Upper lobe of right lung (tissue), 1 donor: ENCODE results near the gene LRRC10B. TPM values are rescaled to one million over a fixed set of nuclear protein-coding genes. Genes with fewer than 3 reads are reported as not detected.

Source experiments
- ATAC-seq: fragments of 200-7000 bp; cut with Tn5 transposase; one replicate; pipeline ENCODE4 v1.9.1; 2020; ENCODE audit warnings: mild to moderate bottlenecking, moderate library complexity
- DNase-seq: peaks from one replicate; pipeline ENCODE4 v3.0.0-alpha.2; 2020
- H3K27ac ChIP-seq: fragments of 200-600 bp; one replicate; pipeline ENCODE4 v1.8.0; 2022
- H3K27me3 ChIP-seq: fragments of 200-600 bp; one replicate; pipeline ENCODE4 v1.8.0; 2022; ENCODE audit warnings: mild to moderate bottlenecking
- H3K36me3 ChIP-seq: fragments of 200-600 bp; one replicate; pipeline ENCODE4 v1.8.0; 2022
- H3K4me1 ChIP-seq: fragments of 200-600 bp; one replicate; pipeline ENCODE4 v1.8.0; 2022
- H3K4me3 ChIP-seq: fragments of 200-600 bp; one replicate; pipeline ENCODE4 v1.8.0; 2022; ENCODE audit warnings: mild to moderate bottlenecking
- H3K9me3 ChIP-seq: fragments of 200-600 bp; one replicate; pipeline ENCODE4 v1.8.0; 2022
- CTCF ChIP-seq: fragments of 200-600 bp; IDR thresholded peaks from one replicate; pipeline ENCODE4 v1.8.0; 2022; ENCODE audit warnings: antibody characterized with exemption
- intact Hi-C: fragments of 100-400 bp; cut with DNase I; formaldehyde crosslinking; loops from one replicate; pipeline ENCODE4 v1.11.0; 2022
- total RNA-seq: library from RNA; stranded (reverse); fragmentation: NEBNext Ultra II Directional; extraction: Animal tissue kit (Norgen Biotek cat#: 25700); gene quantifications from one replicate; pipeline ENCODE4 v1.2.1, GENCODE V29; 2021
- donor health status: DM: no; HTN: yes; CAD: no; lungs with severe emphysema.

LRRC10B gene
- total RNA-seq, 1 donor from 2014 or later = 0.29 TPM

DNA sequence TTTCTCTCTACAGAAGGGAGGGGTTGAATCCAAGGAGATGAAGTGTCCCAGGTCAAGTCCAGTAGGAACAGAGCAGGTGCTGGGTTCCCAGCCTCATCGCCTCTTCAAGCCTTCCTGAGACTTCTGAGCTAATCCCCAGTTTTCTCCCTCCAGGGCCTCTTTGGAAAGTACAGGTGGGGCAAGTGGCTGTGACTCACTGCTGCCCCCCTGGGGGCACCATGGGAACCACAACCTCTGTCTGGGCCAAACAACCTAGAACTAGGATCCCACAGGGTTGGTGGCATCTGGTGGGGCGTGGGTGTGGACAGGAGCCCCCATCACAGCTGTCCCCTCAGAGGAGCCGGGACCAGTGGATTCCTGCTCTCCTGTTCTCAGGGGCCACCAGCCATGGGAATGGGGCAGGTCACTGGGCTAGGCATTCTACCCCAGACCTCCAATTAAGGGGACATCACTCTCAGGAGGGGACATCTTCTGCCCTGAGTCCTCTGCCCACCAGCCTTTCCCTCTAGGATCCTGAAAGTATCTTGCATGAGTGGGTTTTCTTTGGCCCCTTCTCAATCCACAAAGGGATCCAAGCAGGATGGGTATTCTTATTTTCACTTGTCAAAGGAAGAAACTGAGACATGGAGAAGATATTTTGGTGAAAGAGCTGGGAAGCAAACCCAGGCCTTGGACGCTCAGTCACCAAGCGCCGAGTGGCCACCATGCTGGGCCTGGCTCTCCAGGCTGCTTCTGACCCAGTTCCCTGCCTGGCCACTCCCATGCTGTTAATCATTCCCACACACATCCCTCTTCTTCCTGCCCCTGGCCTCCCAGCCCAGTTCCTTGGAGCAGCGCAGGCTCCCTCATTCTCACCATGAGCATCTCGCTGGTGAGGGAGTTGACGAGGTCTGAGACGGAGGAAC lies 23.8 kb downstream of the LRRC10B start:
- Histone ChIP-seq H3K4me3 (no peak overlapping the region), H3K9me3 (no peaks in the 10 kb centered on the region), H3K36me3 (no peaks in the 10 kb centered on the region), H3K27ac (no peak overlapping the region), H3K27me3 (no peaks in the 10 kb centered on the region), H3K4me1 (peaks cover 7% of the 10 kb centered on the region)
- DNase-seq (no peak), ATAC-seq (peak; percentile 52)
- intact Hi-C loops = no loop called here
- TF ChIP-seq CTCF = peak; percentile 72

- TF ChIP-seq CTCF = no peak
- H3K4me1 ChIP-seq = peaks cover 7% of the 10 kb centered on the region
- ATAC-seq (no peak), DNase-seq (no peak)
- H3K27me3 ChIP-seq = no peaks in the 10 kb centered on the region
- intact Hi-C loops = no loop called here
- no peaks in the 10 kb centered on the region for H3K9me3 ChIP-seq
- H3K36me3 ChIP-seq = no peaks in the 10 kb centered on the region
- H3K4me3 ChIP-seq = no peak overlapping the region
- H3K27ac ChIP-seq = no peak overlapping the region
Observed at GRCh38 chr11:61533039-61533375, 24.5 kb downstream of the LRRC10B start.

- intact Hi-C loops = no loop called here
- DNase-seq = no peak
- no peak for TF ChIP-seq CTCF
- Histone ChIP-seq H3K4me1 (peaks cover 7% of the 10 kb centered on the region), H3K4me3 (no peak overlapping the region), H3K27me3 (no peaks in the 10 kb centered on the region), H3K27ac (no peak overlapping the region), H3K9me3 (no peaks in the 10 kb centered on the region), H3K36me3 (no peaks in the 10 kb centered on the region)
- peak; percentile 65 for ATAC-seq
Observed at GRCh38 chr11:61533401-61533800, 24.9 kb downstream of the LRRC10B start.

GRCh38 chr11:61534025-61534932 lies 25.7 kb downstream of the LRRC10B start:
- ATAC-seq = no peak
- no peak for DNase-seq
- no peak overlapping the region for H3K4me3 ChIP-seq
- no peaks in the 10 kb centered on the region for H3K9me3 ChIP-seq
- H3K36me3 ChIP-seq = no peaks in the 10 kb centered on the region
- H3K27me3 ChIP-seq = no peaks in the 10 kb centered on the region
- H3K27ac ChIP-seq = no peak overlapping the region
- intact Hi-C loops = no loop called here
- no peak for TF ChIP-seq CTCF
- H3K4me1 ChIP-seq = peaks cover 5% of the 10 kb centered on the region

- H3K4me3 ChIP-seq = no peak overlapping the region
- no peaks in the 10 kb centered on the region for H3K4me1 ChIP-seq
- H3K27ac ChIP-seq = no peak overlapping the region
- no peaks in the 10 kb centered on the region for H3K27me3 ChIP-seq
- no peaks in the 10 kb centered on the region for H3K9me3 ChIP-seq
- TF ChIP-seq CTCF = no peak
- DNase-seq = no peak
- no peaks in the 10 kb centered on the region for H3K36me3 ChIP-seq
- no peak for ATAC-seq
- intact Hi-C loops = no loop called here
Observed at GRCh38 chr11:61534933-61535839, 26.6 kb downstream of the LRRC10B start.
